CD4-positive, CD25-positive, alpha-beta regulatory T cell (primary cell): ENCODE data around the gene COL7A1. TPM values are rescaled to one million over a fixed set of nuclear protein-coding genes. Genes with fewer than 3 reads are reported as not detected.

Experiments
- ATAC-seq, 2 donors: fragments of 150-1000 bp; cut with Tn5 transposase; one replicate each; pipeline ENCODE4 v1.10.0; 2021; ENCODE audit warnings: low read depth in 2 of 2, moderate number of reproducible peaks in 2 of 2, moderate library complexity in 1 of 2
- DNase-seq, 3 donors: peaks; one replicate each; pipeline versions ENCODE4 v3.0.0 to v3.0.0-alpha.2; 2012 to 2022; ENCODE audit warnings: mixed read lengths in 1 of 3
- H3K27ac ChIP-seq: one replicate; pipeline ENCODE4 v1.7.0; 2013; ENCODE audit warnings: mild to moderate bottlenecking, low read length; ENCODE audit not compliant: insufficient read depth, poor library complexity, severe bottlenecking
- H3K27me3 ChIP-seq: one replicate; pipeline ENCODE4 v1.7.0; 2013; ENCODE audit warnings: low read length; ENCODE audit not compliant: control insufficient read depth, insufficient read depth
- H3K36me3 ChIP-seq: one replicate; pipeline ENCODE4 v1.7.0; 2013; ENCODE audit warnings: mild to moderate bottlenecking, low read length, moderate library complexity; ENCODE audit not compliant: control insufficient read depth, insufficient read depth
- H3K4me1 ChIP-seq: 2 replicates; pipeline ENCODE4 v1.7.0; 2013; ENCODE audit warnings: mild to moderate bottlenecking, low read length; ENCODE audit not compliant: insufficient read depth, control insufficient read depth, poor library complexity, severe bottlenecking
- H3K4me3 ChIP-seq: one replicate; pipeline ENCODE4 v1.7.0; 2013; ENCODE audit warnings: low read depth, mild to moderate bottlenecking, low read length, moderate library complexity
- H3K9me3 ChIP-seq, 2 experiments: 1 replicate in 1 of 2; 2 replicates in 1 of 2; pipeline ENCODE4 v1.7.0; 2013; ENCODE audit warnings: low read length in 2 of 2, mild to moderate bottlenecking in 1 of 2, moderate library complexity in 1 of 2; ENCODE audit not compliant: control insufficient read depth in 2 of 2
- H3K27ac Mint-ChIP-seq, 3 donors: one replicate each; pipeline ENCODE4 v1.8.0; 2020 to 2022; ENCODE audit warnings: mild to moderate bottlenecking in 3 of 3, mixed read lengths in 3 of 3, moderate library complexity in 2 of 3
- H3K27me3 Mint-ChIP-seq: one replicate; pipeline ENCODE4 v1.8.0; 2022; ENCODE audit warnings: mild to moderate bottlenecking, mixed read lengths
- H3K36me3 Mint-ChIP-seq: one replicate; pipeline ENCODE4 v1.8.0; 2020; ENCODE audit warnings: mixed read lengths
- H3K4me1 Mint-ChIP-seq, 4 donors: one replicate each; pipeline ENCODE4 v1.8.0; 2020 to 2022; ENCODE audit warnings: mixed read lengths in 4 of 4, mild to moderate bottlenecking in 1 of 4
- H3K4me3 Mint-ChIP-seq, 4 donors: one replicate each; pipeline ENCODE4 v1.8.0; 2020 to 2022; ENCODE audit warnings: mild to moderate bottlenecking in 4 of 4, mixed read lengths in 4 of 4, moderate library complexity in 3 of 4
- H3K9me3 Mint-ChIP-seq, 7 donors: one replicate each; pipeline ENCODE4 v1.8.0; 2020 to 2022; ENCODE audit warnings: mixed read lengths in 7 of 7, mild to moderate bottlenecking in 3 of 7, moderate library complexity in 2 of 7
- polyA plus RNA-seq, 4 donors: library from polyadenylated mRNA; unstranded; fragments of 300-500 nt; fragmentation: Illumina TruSeq; gene quantifications; one replicate each; pipeline ENCODE4 v1.2.3, GENCODE V29; 2021
- total RNA-seq: library from RNA; stranded (reverse); gene quantifications from one replicate; pipeline ENCODE4 v1.2.3, GENCODE V29; 2022

COL7A1 gene
- total and polyA plus RNA-seq, 5 donors from 2014 or later: 1.1 TPM; not detected in 4

DNA sequence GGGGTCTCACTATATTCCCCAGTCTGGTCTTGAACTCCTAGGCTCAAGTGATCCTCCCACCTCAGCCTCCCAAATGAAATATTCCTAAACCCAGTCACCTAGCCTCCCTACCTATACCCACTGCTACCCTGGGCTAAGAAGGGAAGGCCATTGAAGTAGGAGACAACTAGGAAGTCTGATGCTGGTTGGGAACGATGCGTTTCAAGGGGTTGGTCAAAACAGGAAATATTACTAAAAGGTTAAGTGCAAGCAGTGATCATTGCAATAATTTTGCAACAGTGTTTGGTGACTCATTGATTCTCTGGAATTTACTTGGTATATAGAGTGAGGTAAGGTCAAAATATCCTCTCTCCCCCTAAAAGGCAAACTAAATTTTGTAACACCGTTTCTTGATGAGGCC, 18.9 kb upstream of the COL7A1 start:
- Histone ChIP-seq H3K27me3 (no peaks in the 10 kb centered on the region), H3K4me3 (no peak overlapping the region), H3K27ac (no peak overlapping the region), H3K4me1 (no peaks in the 10 kb centered on the region), H3K9me3 (peaks cover 12 to 14% of the 10 kb centered on the region in 2 experiments), H3K36me3 (no peaks in the 10 kb centered on the region)
- no peak overlapping the region for H3K27ac Mint-ChIP-seq
- no peak for ATAC-seq
- peaks cover 3% of the 10 kb centered on the region for H3K36me3 Mint-ChIP-seq
- peak in 1 of 3 donors; percentile 23 for DNase-seq
- H3K4me1 Mint-ChIP-seq: peaks cover 0 to 7% (median 2%) of the 10 kb centered on the region in 4 donors
- no peaks in the 10 kb centered on the region for H3K27me3 Mint-ChIP-seq
- peaks cover 0 to 11% (median 0%) of the 10 kb centered on the region in 7 donors for H3K9me3 Mint-ChIP-seq
- H3K4me3 Mint-ChIP-seq: peak overlapping the region in 1 of 4 donors; percentile 54

DNA sequence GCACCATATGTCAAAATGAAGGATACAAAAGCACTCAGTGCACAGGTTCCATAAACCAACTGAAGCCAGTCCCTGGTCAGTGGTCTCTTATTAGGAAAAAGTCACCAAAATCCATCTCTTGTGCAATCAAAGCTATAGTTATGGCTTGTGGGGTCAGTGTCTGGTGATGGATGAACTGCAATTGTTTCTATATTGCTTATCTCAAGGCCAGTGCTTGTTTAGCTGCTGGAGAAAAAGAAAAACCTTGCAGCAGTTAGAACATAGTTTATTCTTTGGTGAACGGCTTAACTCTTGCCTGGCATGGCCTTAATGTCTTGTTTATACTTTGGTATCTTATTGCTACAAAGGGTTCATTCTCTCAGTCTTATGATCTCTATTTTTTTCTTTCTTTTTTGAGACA, 17.2 kb upstream of the COL7A1 start:
- Mint-ChIP-seq H3K4me3 (peak overlapping the region in 3 of 4 donors; percentile 8 to 50 (median 15)), H3K27ac (no peak overlapping the region), H3K36me3 (peaks cover 8% of the 10 kb centered on the region), H3K9me3 (peaks cover 0 to 6% (median 0%) of the 10 kb centered on the region in 7 donors), H3K4me1 (peaks cover 8 to 19% (median 13%) of the 10 kb centered on the region in 4 donors), H3K27me3 (no peaks in the 10 kb centered on the region)
- H3K4me3 ChIP-seq: no peak overlapping the region
- no peak for DNase-seq
- no peak overlapping the region for H3K27ac ChIP-seq
- no peak for ATAC-seq
- H3K4me1 ChIP-seq: peaks cover 9% of the 10 kb centered on the region
- H3K9me3 ChIP-seq: peaks cover 5% of the 10 kb centered on the region in 2 experiments
- H3K36me3 ChIP-seq: no peaks in the 10 kb centered on the region
- no peaks in the 10 kb centered on the region for H3K27me3 ChIP-seq

DNA sequence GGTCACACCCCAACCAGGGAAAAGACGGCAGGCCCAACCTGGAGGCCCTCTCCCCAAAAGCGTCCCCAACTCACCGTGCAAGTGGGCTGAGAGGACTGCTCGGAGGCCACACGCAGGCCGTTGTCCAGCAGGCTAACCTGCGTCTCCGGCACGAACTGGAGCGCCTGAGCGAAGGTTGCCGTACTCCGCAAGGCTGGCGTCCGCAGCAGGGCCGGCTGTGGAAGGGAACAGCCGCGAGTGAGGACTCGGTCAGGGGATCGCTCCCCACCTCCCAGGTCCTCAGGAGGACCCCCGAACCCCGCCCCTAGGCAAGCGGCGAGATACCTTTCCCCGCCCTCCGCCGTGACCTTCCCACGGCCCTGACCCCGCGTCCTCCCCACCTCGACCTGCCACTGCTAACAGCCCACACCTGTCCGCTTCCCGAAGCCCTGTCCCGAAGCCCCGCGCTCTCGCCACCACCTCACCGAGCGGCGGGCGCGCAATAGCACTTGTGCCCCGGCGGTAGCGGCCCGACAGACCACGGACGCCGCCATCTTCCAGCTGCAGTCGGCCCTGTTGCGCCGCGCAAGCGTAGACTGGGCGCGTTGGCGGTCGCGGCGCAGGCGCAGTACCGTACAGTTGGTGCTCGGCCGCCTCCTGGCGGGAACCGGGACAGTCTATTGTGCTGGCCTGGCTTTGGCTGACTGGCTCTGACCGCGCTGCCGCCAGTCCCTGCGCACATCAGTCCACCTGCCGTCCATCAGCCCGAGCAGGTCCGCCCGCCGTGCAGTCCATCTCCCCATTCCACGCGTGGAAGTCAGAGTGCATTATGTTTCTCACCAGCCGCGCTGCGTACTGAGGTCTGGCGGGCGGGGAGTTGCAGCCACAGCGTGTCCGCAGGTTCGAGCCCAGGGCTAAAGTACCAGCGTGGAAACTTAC, 14.2 kb upstream of the COL7A1 start, which contains the start of gene UQCRC1:
UQCRC1 (minus strand) TSS at position 559 of the 918 bp plus-strand sequence; CDS start at position 533, 26 bp downstream.
- H3K36me3 ChIP-seq: peaks cover 16% of the 10 kb centered on the region
- Mint-ChIP-seq H3K36me3 (peaks cover 22% of the 10 kb centered on the region), H3K27ac (peak within 1 kb of the TSS; percentile 88 to 99 (median 94))

DNA sequence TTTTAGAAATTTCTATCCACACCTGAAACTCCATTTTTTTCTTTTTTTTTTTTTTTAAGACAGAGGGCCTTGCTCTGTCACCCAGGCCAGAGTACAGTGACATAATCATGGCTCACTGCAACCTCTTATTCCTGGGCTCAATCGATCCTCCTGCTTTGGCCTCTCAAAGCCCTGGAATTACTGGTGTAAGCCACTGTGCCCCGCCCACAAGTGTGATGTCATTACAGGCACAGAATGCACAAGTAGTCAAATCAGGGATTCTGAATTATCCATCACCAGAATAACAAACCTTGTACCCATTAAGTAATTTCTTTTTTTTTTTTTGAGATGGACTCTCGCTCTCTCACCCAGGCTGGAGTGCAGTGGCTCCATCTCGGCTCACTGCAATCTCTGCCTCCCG, 12.4 kb upstream of the COL7A1 start:
- peaks cover 34% of the 10 kb centered on the region for H3K36me3 ChIP-seq
- peak in 1 of 3 donors; percentile 13 for DNase-seq
- no peak overlapping the region for H3K4me3 ChIP-seq
- Mint-ChIP-seq H3K4me1 (peaks cover 8 to 27% (median 16%) of the 10 kb centered on the region in 4 donors), H3K27ac (peak overlapping the region in 1 of 3 donors; percentile 94), H3K9me3 (no peaks in the 10 kb centered on the region), H3K4me3 (peak overlapping the region; percentile 10 to 99 (median 96)), H3K27me3 (no peaks in the 10 kb centered on the region), H3K36me3 (peaks cover 29% of the 10 kb centered on the region)
- H3K27ac ChIP-seq: no peak overlapping the region
- peaks cover 9% of the 10 kb centered on the region for H3K4me1 ChIP-seq
- no peak for ATAC-seq
- H3K27me3 ChIP-seq: no peaks in the 10 kb centered on the region
- H3K9me3 ChIP-seq: no peaks in the 10 kb centered on the region

More for the DNA sequence above, 14.2 kb upstream of the COL7A1 start, which contains the start of gene UQCRC1:
- peak within 1 kb of the TSS; percentile 95 to 99 (median 98) for H3K4me3 Mint-ChIP-seq
- Histone ChIP-seq H3K4me1 (peaks cover 9% of the 10 kb centered on the region), H3K9me3 (no peaks in the 10 kb centered on the region), H3K4me3 (peak within 1 kb of the TSS; percentile 83), H3K27me3 (no peaks in the 10 kb centered on the region), H3K27ac (peak within 1 kb of the TSS; percentile 72)
- DNase-seq: peak; percentile 86 to 94 (median 92)
- H3K4me1 Mint-ChIP-seq: peaks cover 8 to 27% (median 16%) of the 10 kb centered on the region in 4 donors
- H3K9me3 Mint-ChIP-seq: no peaks in the 10 kb centered on the region
- H3K27me3 Mint-ChIP-seq: no peaks in the 10 kb centered on the region
- peak; percentile 99 for ATAC-seq

DNA sequence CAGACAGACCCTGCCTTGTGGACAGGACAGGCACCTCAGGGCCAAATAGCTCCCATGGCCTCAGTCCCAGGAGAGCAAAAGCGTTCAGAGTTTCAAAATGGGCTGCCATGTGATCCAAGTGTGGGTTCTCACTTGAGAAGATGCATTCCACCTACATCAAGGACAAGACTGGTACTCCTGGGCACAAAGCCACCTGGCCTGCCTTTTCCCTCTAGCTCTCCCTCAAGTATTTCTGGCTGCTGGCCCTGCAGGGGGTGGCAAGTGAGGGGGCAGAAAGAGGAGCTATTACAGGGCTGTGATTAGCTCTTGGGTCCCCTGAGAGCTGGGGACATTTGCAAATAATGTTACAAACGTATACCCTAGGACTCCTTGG, 6.5 kb upstream of the COL7A1 start:
- Histone ChIP-seq H3K27me3 (no peaks in the 10 kb centered on the region), H3K4me3 (no peak overlapping the region), H3K36me3 (peaks cover 62% of the 10 kb centered on the region), H3K27ac (no peak overlapping the region), H3K4me1 (no peaks in the 10 kb centered on the region), H3K9me3 (no peaks in the 10 kb centered on the region)
- H3K9me3 Mint-ChIP-seq: no peaks in the 10 kb centered on the region
- no peak overlapping the region for H3K27ac Mint-ChIP-seq
- H3K4me1 Mint-ChIP-seq: peaks cover 0 to 10% (median 4%) of the 10 kb centered on the region in 4 donors
- DNase-seq (no peak), ATAC-seq (no peak)
- peaks cover 38% of the 10 kb centered on the region for H3K36me3 Mint-ChIP-seq
- no peak overlapping the region for H3K4me3 Mint-ChIP-seq
- no peaks in the 10 kb centered on the region for H3K27me3 Mint-ChIP-seq

DNA sequence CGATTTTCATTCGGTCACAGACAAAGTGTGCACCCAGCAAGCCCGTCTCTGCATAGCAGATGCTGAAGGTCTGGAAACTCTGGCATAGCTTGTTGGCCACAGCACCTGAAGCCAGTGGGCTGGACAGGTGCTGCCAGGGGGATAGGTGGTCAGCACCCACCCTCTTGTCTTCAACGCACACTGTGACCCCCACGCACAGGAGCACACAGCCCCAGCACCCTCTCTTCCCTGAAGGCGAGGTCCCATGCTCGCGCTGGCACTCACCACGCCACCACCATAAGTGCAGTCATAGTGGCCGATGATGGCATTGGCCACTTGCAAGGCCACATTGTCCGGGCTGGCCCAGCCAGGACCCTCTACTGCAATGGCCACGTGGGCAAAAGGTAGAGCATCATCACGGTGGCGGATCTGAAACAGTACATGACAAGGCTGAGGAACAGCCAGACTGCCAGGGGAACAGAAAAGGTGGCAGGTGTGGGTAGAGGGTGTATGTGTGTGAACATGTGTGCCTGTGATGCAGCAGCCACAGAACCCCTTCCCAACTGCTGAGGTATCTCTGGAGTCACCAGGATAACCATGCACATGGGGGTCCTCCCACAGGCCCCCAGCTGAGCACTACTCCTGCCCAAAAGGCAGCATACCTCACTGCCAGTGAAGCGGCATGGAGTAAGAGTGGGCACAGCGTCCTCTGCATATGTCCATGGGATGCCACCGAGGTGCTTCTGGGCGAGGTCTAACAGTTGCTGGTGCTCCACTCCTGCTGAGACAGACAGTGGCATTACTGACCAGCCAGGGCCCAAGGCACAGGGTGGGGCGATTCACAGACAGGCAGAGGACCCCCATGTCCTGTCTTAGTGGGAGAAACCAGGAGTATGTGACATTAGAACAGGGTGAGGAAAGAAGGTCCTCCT, 5.8 kb upstream of the COL7A1 start:
- Histone ChIP-seq H3K4me3 (no peak overlapping the region), H3K27me3 (no peaks in the 10 kb centered on the region), H3K9me3 (no peaks in the 10 kb centered on the region), H3K36me3 (peaks cover 62% of the 10 kb centered on the region), H3K4me1 (no peaks in the 10 kb centered on the region), H3K27ac (no peak overlapping the region)
- DNase-seq (no peak), ATAC-seq (no peak)
- Mint-ChIP-seq H3K27ac (no peak overlapping the region), H3K27me3 (peaks cover under 1% of the 10 kb centered on the region), H3K36me3 (peaks cover 37% of the 10 kb centered on the region), H3K4me3 (no peak overlapping the region), H3K9me3 (no peaks in the 10 kb centered on the region), H3K4me1 (peaks cover 0 to 10% (median 3%) of the 10 kb centered on the region in 4 donors)

DNA sequence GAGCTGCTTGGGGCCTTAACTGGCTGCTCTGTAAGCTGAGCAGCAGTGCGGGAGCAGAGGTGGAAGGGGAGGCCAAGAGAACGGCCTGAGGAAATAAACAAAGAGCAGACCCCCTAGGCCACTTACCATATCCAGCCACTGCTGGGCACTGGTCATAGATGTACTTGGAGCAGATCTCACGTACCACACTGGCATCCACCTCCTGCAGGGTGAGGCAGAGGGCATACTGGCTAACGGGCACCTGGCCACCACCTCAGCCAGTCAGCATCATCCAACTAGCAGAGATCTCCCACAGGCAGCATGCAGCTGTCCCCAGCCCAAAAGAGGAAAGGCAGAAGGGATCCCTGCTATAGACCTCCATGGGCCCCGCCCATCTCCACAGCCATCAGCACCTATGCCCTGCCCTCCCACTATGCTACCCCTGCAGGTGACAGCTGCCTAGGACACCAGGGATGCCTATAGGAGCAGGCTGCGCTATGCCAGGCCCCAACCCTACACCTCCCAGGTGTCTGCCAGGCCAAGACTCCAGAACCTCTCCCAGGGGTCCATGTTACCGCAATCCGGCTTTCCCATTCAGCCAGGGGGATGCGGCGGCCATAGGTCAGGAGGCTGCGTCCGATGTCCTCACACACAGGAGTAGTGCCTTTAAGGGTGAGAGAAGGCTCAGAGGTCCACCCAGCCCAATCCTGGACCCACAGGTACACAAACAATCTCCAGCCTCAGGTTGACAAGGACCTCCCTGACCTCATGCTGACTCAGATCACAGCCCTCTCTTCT, 4.6 kb upstream of the COL7A1 start:
- Mint-ChIP-seq H3K27ac (no peak overlapping the region), H3K27me3 (peaks cover 7% of the 10 kb centered on the region), H3K36me3 (peaks cover 27% of the 10 kb centered on the region), H3K4me1 (peaks cover 0 to 10% (median under 1%) of the 10 kb centered on the region in 4 donors), H3K4me3 (no peak overlapping the region), H3K9me3 (no peaks in the 10 kb centered on the region)
- peaks cover 5% of the 10 kb centered on the region for H3K4me1 ChIP-seq
- peaks cover 50% of the 10 kb centered on the region for H3K36me3 ChIP-seq
- H3K27ac ChIP-seq: no peak overlapping the region
- no peak overlapping the region for H3K4me3 ChIP-seq
- no peak for ATAC-seq
- DNase-seq: no peak
- H3K9me3 ChIP-seq: no peaks in the 10 kb centered on the region
- H3K27me3 ChIP-seq: no peaks in the 10 kb centered on the region
